Measurements from ENCODE around the gene GAS6.

The GAS6 gene

GRCh38 chr13:113902481-113902880, 38.6 kb upstream of the GAS6 start:
- Histone ChIP-seq H3K36me3 (ENCODE audit: control insufficient read depth in 1 of 2, insufficient read depth in 2 of 2, low read length in 2 of 2) (no peaks in the 10 kb centered on the region), H3K4me1 (ENCODE audit: control insufficient read depth in 1 of 2, insufficient read depth in 2 of 2, low read length in 2 of 2) (no peaks in the 10 kb centered on the region), H3K27ac (ENCODE audit: low read length) (no peak overlapping the region), H3K4me3 (ENCODE audit: low read depth in 1 of 2, low read length in 2 of 2) (no peak overlapping the region), H3K9me3 (ENCODE audit: control insufficient read depth in 1 of 2, low read length in 2 of 2) (no peaks in the 10 kb centered on the region), H3K27me3 (ENCODE audit: low read depth, low read length) (no peaks in the 10 kb centered on the region)

GRCh38 chr13:113901642-113902041, 37.8 kb upstream of the GAS6 start:
- no peak overlapping the region for H3K4me3 ChIP-seq (ENCODE audit: low read depth in 1 of 2, low read length in 2 of 2)
- no peak overlapping the region for H3K27ac ChIP-seq (ENCODE audit: low read length)
- no peaks in the 10 kb centered on the region for H3K27me3 ChIP-seq (ENCODE audit: low read depth, low read length)
- H3K9me3 ChIP-seq (ENCODE audit: control insufficient read depth in 1 of 2, low read length in 2 of 2): no peaks in the 10 kb centered on the region
- H3K4me1 ChIP-seq (ENCODE audit: control insufficient read depth in 1 of 2, insufficient read depth in 2 of 2, low read length in 2 of 2): no peaks in the 10 kb centered on the region
- H3K36me3 ChIP-seq (ENCODE audit: control insufficient read depth in 1 of 2, insufficient read depth in 2 of 2, low read length in 2 of 2): no peaks in the 10 kb centered on the region

- no peak overlapping the region for H3K4me3 ChIP-seq (ENCODE audit: low read depth in 1 of 2, low read length in 2 of 2)
- no peak overlapping the region for H3K27ac ChIP-seq (ENCODE audit: low read length)
- H3K9me3 ChIP-seq (ENCODE audit: control insufficient read depth in 1 of 2, low read length in 2 of 2): no peaks in the 10 kb centered on the region
- H3K4me1 ChIP-seq (ENCODE audit: control insufficient read depth in 1 of 2, insufficient read depth in 2 of 2, low read length in 2 of 2): no peaks in the 10 kb centered on the region
- no peaks in the 10 kb centered on the region for H3K36me3 ChIP-seq (ENCODE audit: control insufficient read depth in 1 of 2, insufficient read depth in 2 of 2, low read length in 2 of 2)
- H3K27me3 ChIP-seq (ENCODE audit: low read depth, low read length): no peaks in the 10 kb centered on the region
Observed at GRCh38 chr13:113901231-113901630, 37.4 kb upstream of the GAS6 start.

- Histone ChIP-seq H3K36me3 (ENCODE audit: control insufficient read depth in 1 of 2, insufficient read depth in 2 of 2, low read length in 2 of 2) (no peaks in the 10 kb centered on the region), H3K27ac (ENCODE audit: low read length) (no peak overlapping the region), H3K9me3 (ENCODE audit: control insufficient read depth in 1 of 2, low read length in 2 of 2) (no peaks in the 10 kb centered on the region), H3K4me1 (ENCODE audit: control insufficient read depth in 1 of 2, insufficient read depth in 2 of 2, low read length in 2 of 2) (no peaks in the 10 kb centered on the region), H3K4me3 (ENCODE audit: low read depth in 1 of 2, low read length in 2 of 2) (no peak overlapping the region), H3K27me3 (ENCODE audit: low read depth, low read length) (no peaks in the 10 kb centered on the region)
Observed at GRCh38 chr13:113900646-113901045, 36.8 kb upstream of the GAS6 start.

- Histone ChIP-seq H3K27me3 (ENCODE audit: low read depth, low read length) (no peaks in the 10 kb centered on the region), H3K4me1 (ENCODE audit: control insufficient read depth in 1 of 2, insufficient read depth in 2 of 2, low read length in 2 of 2) (no peaks in the 10 kb centered on the region), H3K4me3 (ENCODE audit: low read depth in 1 of 2, low read length in 2 of 2) (no peak overlapping the region), H3K27ac (ENCODE audit: low read length) (no peak overlapping the region), H3K36me3 (ENCODE audit: control insufficient read depth in 1 of 2, insufficient read depth in 2 of 2, low read length in 2 of 2) (no peaks in the 10 kb centered on the region), H3K9me3 (ENCODE audit: control insufficient read depth in 1 of 2, low read length in 2 of 2) (no peaks in the 10 kb centered on the region)
Observed at GRCh38 chr13:113898391-113898790, 34.5 kb upstream of the GAS6 start.

- no peaks in the 10 kb centered on the region for H3K36me3 ChIP-seq (ENCODE audit: control insufficient read depth in 1 of 2, insufficient read depth in 2 of 2, low read length in 2 of 2)
- H3K27me3 ChIP-seq (ENCODE audit: low read depth, low read length): no peaks in the 10 kb centered on the region
- H3K27ac ChIP-seq (ENCODE audit: low read length): no peak overlapping the region
- no peak overlapping the region for H3K4me3 ChIP-seq (ENCODE audit: low read depth in 1 of 2, low read length in 2 of 2)
- no peaks in the 10 kb centered on the region for H3K9me3 ChIP-seq (ENCODE audit: control insufficient read depth in 1 of 2, low read length in 2 of 2)
- H3K4me1 ChIP-seq (ENCODE audit: control insufficient read depth in 1 of 2, insufficient read depth in 2 of 2, low read length in 2 of 2): no peaks in the 10 kb centered on the region
Observed at GRCh38 chr13:113897966-113898365, 34.1 kb upstream of the GAS6 start.

- Histone ChIP-seq H3K4me3 (ENCODE audit: low read depth in 1 of 2, low read length in 2 of 2) (no peak overlapping the region), H3K27ac (ENCODE audit: low read length) (no peak overlapping the region), H3K4me1 (ENCODE audit: control insufficient read depth in 1 of 2, insufficient read depth in 2 of 2, low read length in 2 of 2) (no peaks in the 10 kb centered on the region), H3K36me3 (ENCODE audit: control insufficient read depth in 1 of 2, insufficient read depth in 2 of 2, low read length in 2 of 2) (no peaks in the 10 kb centered on the region), H3K9me3 (ENCODE audit: control insufficient read depth in 1 of 2, low read length in 2 of 2) (no peaks in the 10 kb centered on the region), H3K27me3 (ENCODE audit: low read depth, low read length) (no peaks in the 10 kb centered on the region)
Observed at GRCh38 chr13:113897161-113897560, 33.3 kb upstream of the GAS6 start.

GRCh38 chr13:113895436-113895835, 31.6 kb upstream of the GAS6 start:
- no peaks in the 10 kb centered on the region for H3K36me3 ChIP-seq (ENCODE audit: control insufficient read depth in 1 of 2, insufficient read depth in 2 of 2, low read length in 2 of 2)
- H3K4me3 ChIP-seq (ENCODE audit: low read depth in 1 of 2, low read length in 2 of 2): no peak overlapping the region
- no peaks in the 10 kb centered on the region for H3K9me3 ChIP-seq (ENCODE audit: control insufficient read depth in 1 of 2, low read length in 2 of 2)
- no peaks in the 10 kb centered on the region for H3K4me1 ChIP-seq (ENCODE audit: control insufficient read depth in 1 of 2, insufficient read depth in 2 of 2, low read length in 2 of 2)
- no peaks in the 10 kb centered on the region for H3K27me3 ChIP-seq (ENCODE audit: low read depth, low read length)
- H3K27ac ChIP-seq (ENCODE audit: low read length): no peak overlapping the region

- no peaks in the 10 kb centered on the region for H3K27me3 ChIP-seq (ENCODE audit: low read depth, low read length)
- no peak overlapping the region for H3K27ac ChIP-seq (ENCODE audit: low read length)
Observed at GRCh38 chr13:113890774-113891480, 27.1 kb upstream of the GAS6 start.

GRCh38 chr13:113889467-113889866, 25.6 kb upstream of the GAS6 start:
- Histone ChIP-seq H3K27me3 (ENCODE audit: low read depth, low read length) (no peaks in the 10 kb centered on the region), H3K4me1 (ENCODE audit: control insufficient read depth in 1 of 2, insufficient read depth in 2 of 2, low read length in 2 of 2) (peaks cover 0 to 11% of the 10 kb centered on the region in 2 donors), H3K27ac (ENCODE audit: low read length) (no peak overlapping the region), H3K4me3 (ENCODE audit: low read depth in 1 of 2, low read length in 2 of 2) (no peak overlapping the region), H3K36me3 (ENCODE audit: control insufficient read depth in 1 of 2, insufficient read depth in 2 of 2, low read length in 2 of 2) (no peaks in the 10 kb centered on the region), H3K9me3 (ENCODE audit: control insufficient read depth in 1 of 2, low read length in 2 of 2) (no peaks in the 10 kb centered on the region)

More at GRCh38 chr13:113890774-113891480, 27.1 kb upstream of the GAS6 start:
- Histone ChIP-seq H3K9me3 (ENCODE audit: control insufficient read depth in 1 of 2, low read length in 2 of 2) (no peaks in the 10 kb centered on the region), H3K36me3 (ENCODE audit: control insufficient read depth in 1 of 2, insufficient read depth in 2 of 2, low read length in 2 of 2) (no peaks in the 10 kb centered on the region), H3K4me3 (ENCODE audit: low read depth in 1 of 2, low read length in 2 of 2) (no peak overlapping the region), H3K4me1 (ENCODE audit: control insufficient read depth in 1 of 2, insufficient read depth in 2 of 2, low read length in 2 of 2) (peaks cover 0 to 11% of the 10 kb centered on the region in 2 donors)

GRCh38 chr13:113888701-113889330, 24.9 kb upstream of the GAS6 start:
- Histone ChIP-seq H3K9me3 (ENCODE audit: control insufficient read depth in 1 of 2, low read length in 2 of 2) (no peaks in the 10 kb centered on the region), H3K4me1 (ENCODE audit: control insufficient read depth in 1 of 2, insufficient read depth in 2 of 2, low read length in 2 of 2) (peaks cover 0 to 11% of the 10 kb centered on the region in 2 donors), H3K4me3 (ENCODE audit: low read depth in 1 of 2, low read length in 2 of 2) (no peak overlapping the region), H3K27ac (ENCODE audit: low read length) (no peak overlapping the region), H3K27me3 (ENCODE audit: low read depth, low read length) (no peaks in the 10 kb centered on the region), H3K36me3 (ENCODE audit: control insufficient read depth in 1 of 2, insufficient read depth in 2 of 2, low read length in 2 of 2) (no peaks in the 10 kb centered on the region)
